H1 (cell line): Measurements from ENCODE around the gene SDSL. TPM values are rescaled to one million over a fixed set of nuclear protein-coding genes. Genes with fewer than 3 reads are reported as not detected.

Source experiments
- CTCF ChIA-PET: fragments of 300-600 bp; sonication (Branson Sonifier 250); formaldehyde crosslinking; loops from one replicate; lab custom pipeline; 2021; ENCODE audit not compliant: partially characterized antibody; lab: Charles Lee
- POLR2A ChIA-PET: fragments of 300-600 bp; sonication (Branson Sonifier 250); formaldehyde crosslinking; loops from one replicate; lab custom pipeline; 2021; ENCODE audit warnings: inconsistent platforms; ENCODE audit not compliant: partially characterized antibody; lab: Charles Lee
- DNase-seq, 2 experiments: peaks; one replicate each; pipeline versions ENCODE4 v3.0.0 to v3.0.0-alpha.2; 2010 to 2022; ENCODE audit warnings: low spot score in 2 of 2, low read depth in 1 of 2, mixed read lengths in 1 of 2
- FAIRE-seq: peaks from 2 replicates; lab custom pipeline; 2011; peaks lifted over from hg19 to GRCh38; lab: Jason Lieb, UNC
- H2AFZ ChIP-seq: 2 replicates; pipeline ENCODE4 v1.8.1; 2012; ENCODE audit warnings: low read length, inconsistent platforms
- H2AK5ac ChIP-seq: 2 replicates; pipeline ENCODE4 v1.6.1; 2013; ENCODE audit warnings: low read depth, low read length
- H2BK120ac ChIP-seq: replicated peaks from 2 replicates; pipeline ENCODE3; 2013; ENCODE audit warnings: low read depth, low read length, inconsistent platforms
- H2BK12ac ChIP-seq: 2 replicates; pipeline ENCODE4 v1.6.1; 2013; ENCODE audit warnings: low read depth, low read length
- H2BK15ac ChIP-seq: 2 replicates; pipeline ENCODE4 v1.6.1; 2013; ENCODE audit warnings: low read length
- H2BK20ac ChIP-seq: 2 replicates; pipeline ENCODE4 v1.6.1; 2013; ENCODE audit warnings: low read length
- H2BK5ac ChIP-seq: 2 replicates; pipeline ENCODE4 v1.6.1; 2013; ENCODE audit warnings: low read depth, low read length
- H3K14ac ChIP-seq: 2 replicates; pipeline ENCODE4 v1.6.1; 2013; ENCODE audit warnings: inconsistent platforms; ENCODE audit not compliant: insufficient read length
- H3K18ac ChIP-seq: 2 replicates; pipeline ENCODE4 v1.6.1; 2013; ENCODE audit warnings: low read length; ENCODE audit errors: extremely low read depth
- H3K23ac ChIP-seq: 2 replicates; pipeline ENCODE4 v1.6.1; 2013; ENCODE audit warnings: inconsistent platforms; ENCODE audit not compliant: insufficient read length
- H3K23me2 ChIP-seq: 2 replicates; pipeline ENCODE4 v1.6.1; 2013; ENCODE audit warnings: low read depth, low read length
- H3K27ac ChIP-seq: 2 replicates; pipeline ENCODE4 v1.6.1; 2011; ENCODE audit warnings: low read depth, low read length, inconsistent platforms
- H3K27me3 ChIP-seq, 4 experiments: replicated peaks in 1 of 4; 1 replicate in 1 of 4; 2 replicates in 3 of 4; pipeline versions ENCODE4 v1.6.1 to v1.8.1; 2011 to 2013; ENCODE audit warnings: low read length in 3 of 4, mild to moderate bottlenecking in 3 of 4, inconsistent platforms in 2 of 4, mixed read lengths in 2 of 4, moderate library complexity in 1 of 4; ENCODE audit not compliant: control insufficient read depth in 3 of 4, insufficient read depth in 3 of 4; ENCODE audit errors: extremely low read depth in 1 of 4
- H3K36me3 ChIP-seq, 4 experiments: 2 replicates each; pipeline versions ENCODE4 v1.6.1 to v1.8.1; 2011 to 2013; ENCODE audit warnings: mild to moderate bottlenecking in 4 of 4, low read length in 3 of 4, moderate library complexity in 2 of 4, control low read depth in 1 of 4, inconsistent platforms in 1 of 4; ENCODE audit not compliant: insufficient read depth in 4 of 4, control insufficient read depth in 2 of 4
- H3K4ac ChIP-seq: replicated peaks from 2 replicates; pipeline ENCODE3; 2013; ENCODE audit warnings: low read length, low read depth, mixed read lengths, inconsistent platforms; ENCODE audit not compliant: insufficient read length
- H3K4me1 ChIP-seq, 4 experiments: replicated peaks in 1 of 4; 1 replicate in 1 of 4; 2 replicates in 3 of 4; pipeline versions ENCODE4 v1.6.1 to v1.8.1; 2011 to 2013; ENCODE audit warnings: low read length in 3 of 4, inconsistent platforms in 2 of 4, mixed read lengths in 1 of 4; ENCODE audit not compliant: insufficient read depth in 4 of 4, control insufficient read depth in 3 of 4
- H3K4me2 ChIP-seq, 2 experiments: 2 replicates each; pipeline versions ENCODE4 v1.6.1 to v1.8.1; 2011 to 2013; ENCODE audit warnings: low read depth in 2 of 2, low read length in 2 of 2, control low read depth in 1 of 2, inconsistent platforms in 1 of 2, mild to moderate bottlenecking in 1 of 2; ENCODE audit not compliant: insufficient read depth in 1 of 2
- H3K4me3 ChIP-seq, 4 experiments: fragments of 200-600, 300-600 bp in 1 of 4; sonication (generic), shearing (Covaris generic), sonication (Bioruptor Twin) in 1 of 4; 2 replicates each; pipeline versions ENCODE4 v1.5.1 to v1.8.1; 2011 to 2016; ENCODE audit warnings: low read length in 4 of 4, low read depth in 3 of 4, control low read depth in 2 of 4, inconsistent platforms in 2 of 4, mild to moderate bottlenecking in 2 of 4, mixed read lengths in 1 of 4, moderate library complexity in 1 of 4; ENCODE audit not compliant: insufficient read depth in 2 of 4; ENCODE audit errors: extremely low read depth in 1 of 4
- H3K56ac ChIP-seq: replicated peaks from 2 replicates; pipeline ENCODE3; 2013; ENCODE audit warnings: low read depth, mild to moderate bottlenecking, mixed read lengths, low read length, inconsistent platforms; ENCODE audit not compliant: insufficient read length
- H3K79me1 ChIP-seq: 2 replicates; pipeline ENCODE4 v1.6.1; 2013; ENCODE audit warnings: low read depth, low read length, control low read depth
- H3K79me2 ChIP-seq, 2 experiments: 2 replicates each; pipeline versions ENCODE4 v1.6.1 to v1.8.1; 2012 to 2013; ENCODE audit warnings: low read length in 2 of 2, mild to moderate bottlenecking in 2 of 2, inconsistent platforms in 1 of 2; ENCODE audit not compliant: insufficient read depth in 2 of 2, control insufficient read depth in 1 of 2
- H3K9ac ChIP-seq, 4 experiments: replicated peaks in 1 of 4; 1 replicate in 1 of 4; 2 replicates in 3 of 4; pipeline versions ENCODE4 v1.6.1 to v1.8.1; 2011 to 2013; ENCODE audit warnings: low read depth in 3 of 4, low read length in 3 of 4, control low read depth in 2 of 4, mild to moderate bottlenecking in 2 of 4, moderate library complexity in 2 of 4, inconsistent platforms in 1 of 4; ENCODE audit errors: extremely low read depth in 1 of 4
- H3K9me3 ChIP-seq, 2 experiments: 2 replicates each; pipeline versions ENCODE4 v1.6.1 to v1.8.1; 2012 to 2013; ENCODE audit warnings: mild to moderate bottlenecking in 2 of 2, moderate library complexity in 2 of 2, control low read depth in 1 of 2, inconsistent platforms in 1 of 2, low read depth in 1 of 2, low read length in 1 of 2, mixed read lengths in 1 of 2; ENCODE audit not compliant: insufficient read depth in 2 of 2
- H4K20me1 ChIP-seq, 2 experiments: replicated peaks in 1 of 2; 2 replicates each; pipeline versions ENCODE3 to v1.8.1; 2011 to 2013; ENCODE audit warnings: inconsistent platforms in 2 of 2, low read length in 2 of 2, mild to moderate bottlenecking in 1 of 2; ENCODE audit not compliant: insufficient read depth in 2 of 2, control insufficient read depth in 1 of 2
- H4K5ac ChIP-seq: 2 replicates; pipeline ENCODE4 v1.6.1; 2013; ENCODE audit warnings: low read length, low read depth, mixed read lengths, inconsistent platforms; ENCODE audit not compliant: insufficient read length
- H4K8ac ChIP-seq: 2 replicates; pipeline ENCODE4 v1.8.0; 2013; ENCODE audit warnings: mild to moderate bottlenecking, moderate library complexity, low read length, inconsistent platforms; ENCODE audit not compliant: insufficient read depth; ENCODE audit errors: extremely low read depth
- H4K91ac ChIP-seq: replicated peaks from 2 replicates; pipeline ENCODE3; 2013; ENCODE audit warnings: low read length, mixed read lengths, inconsistent platforms; ENCODE audit not compliant: insufficient read length
- CBX5 ChIP-seq: fragments of 300-800, 300-1000 bp; sonication (generic); IDR thresholded peaks from 2 replicates; pipeline ENCODE4 v1.7.1; 2016; ENCODE audit warnings: antibody characterized with exemption, low read length, low read depth
- CBX8 ChIP-seq: fragments of 300-800, 300-1000 bp; sonication (generic); IDR thresholded peaks from 2 replicates; pipeline ENCODE4 v1.7.1; 2016; ENCODE audit warnings: low read depth, low read length, borderline replicate concordance
- CTBP2 ChIP-seq: IDR thresholded peaks from 2 replicates; pipeline ENCODE4 v1.7.0; 2011; ENCODE audit warnings: borderline replicate concordance, mild to moderate bottlenecking, moderate library complexity, mixed read lengths, low read length; ENCODE audit not compliant: insufficient read depth, insufficient read length
- EZH2 ChIP-seq: fragments of 200-600 bp; sonication (generic); IDR thresholded peaks from 2 replicates; pipeline ENCODE4 v1.7.1; 2012; ENCODE audit warnings: low read depth, mild to moderate bottlenecking, moderate library complexity, low read length, inconsistent platforms; ENCODE audit not compliant: severe bottlenecking
- GTF2F1 ChIP-seq: IDR thresholded peaks from 2 replicates; pipeline ENCODE4 v1.6.1; 2012; ENCODE audit warnings: low read depth, low read length, improper control_type of control experiment, borderline replicate concordance
- MAFK ChIP-seq: IDR thresholded peaks from 2 replicates; pipeline ENCODE4 v1.6.1; 2012; ENCODE audit warnings: low read depth, mild to moderate bottlenecking, improper control_type of control experiment, low read length
- POLR2A ChIP-seq, 2 experiments: IDR thresholded peaks; 1 replicate in 1 of 2; 2 replicates in 1 of 2; pipeline ENCODE4 v1.6.1; 2011; ENCODE audit warnings: low read depth in 2 of 2, low read length in 2 of 2, mild to moderate bottlenecking in 2 of 2; ENCODE audit errors: control extremely low read depth in 1 of 2
- POLR2AphosphoS5 ChIP-seq: IDR thresholded peaks from 2 replicates; pipeline ENCODE4 v1.6.1; 2011; ENCODE audit warnings: low read depth, low read length
- RBBP5 ChIP-seq: IDR thresholded peaks from 2 replicates; pipeline ENCODE4 v1.7.1; 2012; ENCODE audit warnings: low read depth, mild to moderate bottlenecking, inconsistent platforms, low read length, moderate library complexity, borderline replicate concordance
- SIRT6 ChIP-seq: IDR thresholded peaks from one replicate; pipeline ENCODE4 v1.7.1; 2012; ENCODE audit warnings: low read length, inconsistent platforms
- TAF7 ChIP-seq: optimal IDR thresholded peaks from 2 replicates; pipeline ENCODE3; 2011; ENCODE audit warnings: low read depth, mild to moderate bottlenecking, inconsistent platforms, low read length, moderate library complexity, borderline replicate concordance
- TCF12 ChIP-seq: IDR thresholded peaks from 2 replicates; pipeline ENCODE4 v1.6.1; 2011; ENCODE audit warnings: low read depth, mild to moderate bottlenecking, low read length
- WGBS, 2 experiments: shearing (Covaris generic) in 1 of 2; methylation state at CpG; one replicate each; pipeline versions ENCODE4 v1.1.6 to v1.1.7; 2013 to 2015; ENCODE audit warnings: low lambda C conversion rate in 2 of 2, mixed read lengths in 2 of 2, inconsistent platforms in 1 of 2, low coverage in 1 of 2, missing lambda C conversion rate in 1 of 2; ENCODE audit not compliant: insufficient replicate concordance in 2 of 2, insufficient coverage in 1 of 2, insufficient read length in 1 of 2; ENCODE audit errors: extremely low coverage in 1 of 2, missing lambda C conversion rate in 1 of 2; 5-methylcytosine and 5-hydroxymethylcytosine counted together
- polyA plus RNA-seq, 7 experiments: library from polyadenylated mRNA; depleted of rRNA in 3 of 7; stranded (reverse) in 5 of 7; unstranded in 2 of 7; fragments of >200 nt in 5 of 7; fragments of 200-250 nt in 2 of 7; gene quantifications; 1 replicate in 5 of 7; 2 replicates in 1 of 7; 4 replicates in 1 of 7; pipeline versions ENCODE4 v1.2.1 to v1.2.3, GENCODE V29; 2011 to 2013; ENCODE audit warnings: missing spikeins in 2 of 7, mixed read lengths in 2 of 7
- total RNA-seq: library from RNA; stranded (reverse); fragmentation: NEBNext Ultra II Directional; extraction: Animal tissue kit (Norgen Biotek cat#: 25700); gene quantifications from 2 replicates; pipeline ENCODE4 v1.2.1, GENCODE V29; 2021
- TF ChIP-seq, protein P1 (sequence below): IDR thresholded peaks from 2 replicates; pipeline ENCODE4 v1.6.1; 2011; ENCODE audit warnings: low read depth, mild to moderate bottlenecking, low read length; ENCODE audit not compliant: insufficient read depth
- TF ChIP-seq, protein P2 (sequence below): IDR thresholded peaks from 2 replicates; pipeline ENCODE4 v1.6.1; 2012; ENCODE audit warnings: inconsistent platforms

The SDSL gene
- total and polyA plus RNA-seq, 2 of the 8 experiments (the other 6 are each of a cell fraction or from before 2014, with no cell fraction given): 0.69 to 1.3 TPM

DNA sequence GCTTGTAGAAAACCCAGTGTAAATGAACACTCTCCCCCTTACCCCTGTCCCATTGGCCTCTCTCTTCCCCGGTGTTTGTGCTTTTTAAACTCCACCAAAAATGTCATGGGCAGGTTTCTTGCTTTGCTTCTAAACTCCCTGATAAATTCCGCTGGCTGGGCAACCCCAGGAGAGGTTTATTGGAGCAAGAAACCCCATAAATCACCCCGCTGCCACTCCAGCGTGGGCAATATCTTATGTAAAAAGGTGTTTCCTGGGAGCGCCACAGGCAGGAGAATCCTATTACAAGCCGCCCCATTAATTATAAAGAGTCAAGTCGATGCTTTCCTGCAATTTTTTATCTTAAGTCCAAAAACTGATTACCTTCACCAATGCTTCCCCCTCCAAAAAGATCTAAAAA lies 26.7 kb downstream of the SDSL start:
- Histone ChIP-seq H2AFZ (no peak overlapping the region), H3K36me3 (no peaks in the 10 kb centered on the region), H3K4me1 (no peaks in the 10 kb centered on the region), H3K9me3 (no peaks in the 10 kb centered on the region), H4K5ac (no peak overlapping the region), H3K14ac (no peak overlapping the region), H3K18ac (no peak overlapping the region), H3K79me2 (no peaks in the 10 kb centered on the region), H2BK5ac (no peak overlapping the region), H3K4me3 (no peak overlapping the region), H3K56ac (no peak overlapping the region), H3K4me2 (no peak overlapping the region), H2AK5ac (no peak overlapping the region), H4K8ac (no peak overlapping the region), H2BK15ac (no peak overlapping the region), H2BK20ac (no peak overlapping the region), H2BK12ac (no peak overlapping the region), H3K23me2 (no peaks in the 10 kb centered on the region), H3K27me3 (no peaks in the 10 kb centered on the region), H2BK120ac (no peak overlapping the region), H3K79me1 (no peaks in the 10 kb centered on the region), H3K23ac (no peak overlapping the region), H3K4ac (no peak overlapping the region), H4K20me1 (no peaks in the 10 kb centered on the region), H3K9ac (no peak overlapping the region), H3K27ac (no peak overlapping the region), H4K91ac (no peak overlapping the region)
- ChIA-PET POLR2A (interaction anchor here (0.6 kb wide), 1 partner anchor 281 kb away, joined by 3 read pairs; no protein-coding TSS in a partner anchor), CTCF (no interaction called here)
- WGBS, 2 experiments: 86% methylated on average over 7 of the region's 7 CpGs; no CpG with 5 or more reads in 1 of the 2 experiments
- FAIRE-seq: no peak
- no peak for DNase-seq
- TF ChIP-seq POLR2A (IDR thresholded peaks at IDR 0.05; ENCODE audit: control extremely low read depth in 1 of 2, low read depth in 2 of 2, low read length in 2 of 2) (no peak), TCF12 (no peak), POLR2AphosphoS5 (no peak), CBX8 (no peak), TAF7 (no peak), RBBP5 (no peak), CTBP2 (no peak), GTF2F1 (no peak), CBX5 (no peak), EZH2 (no peak), SIRT6 (no peak), MAFK (no peak)
- TF ChIP-seq, protein P1, sequence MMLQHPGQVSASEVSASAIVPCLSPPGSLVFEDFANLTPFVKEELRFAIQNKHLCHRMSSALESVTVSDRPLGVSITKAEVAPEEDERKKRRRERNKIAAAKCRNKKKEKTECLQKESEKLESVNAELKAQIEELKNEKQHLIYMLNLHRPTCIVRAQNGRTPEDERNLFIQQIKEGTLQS: no peak
- TF ChIP-seq, protein P2, sequence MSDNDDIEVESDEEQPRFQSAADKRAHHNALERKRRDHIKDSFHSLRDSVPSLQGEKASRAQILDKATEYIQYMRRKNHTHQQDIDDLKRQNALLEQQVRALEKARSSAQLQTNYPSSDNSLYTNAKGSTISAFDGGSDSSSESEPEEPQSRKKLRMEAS: no peak
